Measurements from ENCODE around the gene LDB2.

LDB2 gene

GRCh38 chr4:16916031-16916430 lies 17.6 kb upstream of the LDB2 start:
- no peak overlapping the region for H3K4me3 ChIP-seq
- H3K27ac ChIP-seq, result no peak overlapping the region
- H3K9ac ChIP-seq (ENCODE audit: insufficient read length), result no peak overlapping the region
- H3K36me3 ChIP-seq (ENCODE audit: insufficient read depth, low read length), result no peaks in the 10 kb centered on the region
- no peaks in the 10 kb centered on the region for H3K9me3 ChIP-seq (ENCODE audit: low read depth, low read length)
- TF ChIP-seq EZH2 (IDR thresholded peaks at IDR 0.05) (no peak), FOXP2 (optimal IDR thresholded peaks at IDR 0.05; ENCODE audit: control extremely low read depth, extremely low read length, insufficient read depth) (no peak), POLR2AphosphoS5 (IDR thresholded peaks at IDR 0.05; ENCODE audit: borderline replicate concordance, low read depth, low read length) (no peak)
- DNase-seq (ENCODE audit: low read depth, low spot score), result no peak

GRCh38 chr4:16914208-16914607 lies 15.8 kb upstream of the LDB2 start:
- Histone ChIP-seq H3K36me3 (ENCODE audit: insufficient read depth, low read length) (no peaks in the 10 kb centered on the region), H3K9me3 (ENCODE audit: low read depth, low read length) (no peaks in the 10 kb centered on the region), H3K4me3 (no peak overlapping the region), H3K9ac (ENCODE audit: insufficient read length) (no peak overlapping the region), H3K27ac (no peak overlapping the region)
- TF ChIP-seq POLR2AphosphoS5 (IDR thresholded peaks at IDR 0.05; ENCODE audit: borderline replicate concordance, low read depth, low read length) (no peak), FOXP2 (optimal IDR thresholded peaks at IDR 0.05; ENCODE audit: control extremely low read depth, extremely low read length, insufficient read depth) (no peak), EZH2 (IDR thresholded peaks at IDR 0.05) (no peak)
- DNase-seq (ENCODE audit: low read depth, low spot score), result no peak

- TF ChIP-seq EZH2 (IDR thresholded peaks at IDR 0.05) (no peak), FOXP2 (optimal IDR thresholded peaks at IDR 0.05; ENCODE audit: control extremely low read depth, extremely low read length, insufficient read depth) (no peak), POLR2AphosphoS5 (IDR thresholded peaks at IDR 0.05; ENCODE audit: borderline replicate concordance, low read depth, low read length) (no peak)
Measured at GRCh38 chr4:16912896-16913295, 14.5 kb upstream of the LDB2 start.

DNA sequence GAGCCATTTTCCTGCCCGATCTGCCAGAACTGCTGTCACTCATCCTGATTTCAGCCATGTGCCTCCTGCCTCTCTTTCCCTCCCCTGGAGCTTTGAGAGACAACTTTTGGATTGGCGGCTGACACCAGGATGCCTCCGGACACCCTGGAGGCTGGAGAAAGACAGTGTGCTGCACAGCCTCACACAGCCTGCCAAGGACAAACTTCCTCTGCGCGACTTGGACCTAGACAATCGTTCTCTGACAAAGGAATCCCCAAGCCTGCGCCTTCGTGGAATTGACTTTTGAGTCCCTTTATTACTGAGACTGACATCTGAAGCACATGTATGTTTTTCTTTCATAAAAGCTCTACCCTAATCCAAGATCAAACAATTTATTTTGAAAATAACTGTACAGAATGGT lies 10.8 kb upstream of the LDB2 start:
- H3K4me3 ChIP-seq, result no peak overlapping the region
- no peaks in the 10 kb centered on the region for H3K36me3 ChIP-seq (ENCODE audit: insufficient read depth, low read length)
- no peaks in the 10 kb centered on the region for H3K9me3 ChIP-seq (ENCODE audit: low read depth, low read length)
- DNase-seq (ENCODE audit: low read depth, low spot score), result no peak
- TF ChIP-seq EZH2 (IDR thresholded peaks at IDR 0.05) (no peak), FOXP2 (optimal IDR thresholded peaks at IDR 0.05; ENCODE audit: control extremely low read depth, extremely low read length, insufficient read depth) (no peak), POLR2AphosphoS5 (IDR thresholded peaks at IDR 0.05; ENCODE audit: borderline replicate concordance, low read depth, low read length) (no peak)
- no peak overlapping the region for H3K9ac ChIP-seq (ENCODE audit: insufficient read length)
- no peak overlapping the region for H3K27ac ChIP-seq

More at GRCh38 chr4:16912896-16913295, 14.5 kb upstream of the LDB2 start:
- no peak overlapping the region for H3K9ac ChIP-seq (ENCODE audit: insufficient read length)
- no peak overlapping the region for H3K27ac ChIP-seq
- no peaks in the 10 kb centered on the region for H3K36me3 ChIP-seq (ENCODE audit: insufficient read depth, low read length)
- DNase-seq (ENCODE audit: low read depth, low spot score), result no peak
- H3K9me3 ChIP-seq (ENCODE audit: low read depth, low read length), result no peaks in the 10 kb centered on the region
- H3K4me3 ChIP-seq, result no peak overlapping the region

- Histone ChIP-seq H3K27ac (no peak overlapping the region), H3K4me3 (no peak overlapping the region), H3K9ac (ENCODE audit: insufficient read length) (no peak overlapping the region)
Measured at GRCh38 chr4:16908377-16909021, 10.1 kb upstream of the LDB2 start.

GRCh38 chr4:16900325-16900724 lies 1.9 kb upstream of the LDB2 start:
- TF ChIP-seq EZH2 (IDR thresholded peaks at IDR 0.05) (no peak), POLR2AphosphoS5 (IDR thresholded peaks at IDR 0.05; ENCODE audit: borderline replicate concordance, low read depth, low read length) (no peak), FOXP2 (optimal IDR thresholded peaks at IDR 0.05; ENCODE audit: control extremely low read depth, extremely low read length, insufficient read depth) (no peak)
- no peak for DNase-seq (ENCODE audit: low read depth, low spot score)
- H3K9ac ChIP-seq (ENCODE audit: insufficient read length), result no peak overlapping the region
- no peak overlapping the region for H3K4me3 ChIP-seq
- 0 out of 2 replicates have a peak overlapping the region, but pooled peaks have one; percentile 59 for H3K27ac ChIP-seq
- no peaks in the 10 kb centered on the region for H3K9me3 ChIP-seq (ENCODE audit: low read depth, low read length)
- H3K36me3 ChIP-seq (ENCODE audit: insufficient read depth, low read length), result no peaks in the 10 kb centered on the region

More at GRCh38 chr4:16908377-16909021, 10.1 kb upstream of the LDB2 start:
- TF ChIP-seq EZH2 (IDR thresholded peaks at IDR 0.05) (no peak), POLR2AphosphoS5 (IDR thresholded peaks at IDR 0.05; ENCODE audit: borderline replicate concordance, low read depth, low read length) (no peak), FOXP2 (optimal IDR thresholded peaks at IDR 0.05; ENCODE audit: control extremely low read depth, extremely low read length, insufficient read depth) (no peak)
- Histone ChIP-seq H3K9me3 (ENCODE audit: low read depth, low read length) (no peaks in the 10 kb centered on the region), H3K36me3 (ENCODE audit: insufficient read depth, low read length) (no peaks in the 10 kb centered on the region)
- DNase-seq (ENCODE audit: low read depth, low spot score), result no peak

- Histone ChIP-seq H3K9me3 (ENCODE audit: low read depth, low read length) (no peaks in the 10 kb centered on the region), H3K27ac (peak overlapping the region; percentile 50; the same call in 1 of the 2 replicates), H3K36me3 (ENCODE audit: insufficient read depth, low read length) (no peaks in the 10 kb centered on the region), H3K4me3 (peak overlapping the region; percentile 90), H3K9ac (ENCODE audit: insufficient read length) (peak overlapping the region; percentile 86)
- TF ChIP-seq POLR2AphosphoS5 (IDR thresholded peaks at IDR 0.05; ENCODE audit: borderline replicate concordance, low read depth, low read length), result no peak
- no peak for TF ChIP-seq EZH2 (IDR thresholded peaks at IDR 0.05)
- no peak for TF ChIP-seq FOXP2 (optimal IDR thresholded peaks at IDR 0.05; ENCODE audit: control extremely low read depth, extremely low read length, insufficient read depth)
- no peak for DNase-seq (ENCODE audit: low read depth, low spot score)
Measured at GRCh38 chr4:16896881-16897750, 1.3 kb downstream of the LDB2 start.

DNA sequence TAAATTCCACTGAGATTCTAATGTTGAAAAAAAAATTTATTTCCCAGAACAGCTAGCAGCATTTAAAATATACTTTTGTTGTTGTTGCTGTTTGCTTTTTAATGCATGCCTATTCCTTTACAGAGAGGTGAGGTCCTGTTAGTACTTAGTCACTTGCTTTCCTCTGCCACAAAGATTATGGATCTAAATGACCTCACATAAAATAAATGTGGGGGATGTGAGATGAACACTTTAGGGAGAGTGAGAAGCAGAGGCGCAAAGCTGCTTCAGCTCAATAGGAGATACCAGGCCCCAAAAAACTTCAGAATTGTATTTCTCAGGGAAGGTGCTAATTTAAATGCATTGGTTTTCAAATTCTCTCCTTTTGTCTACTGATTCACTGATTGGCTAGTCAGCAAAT lies 4.0 kb downstream of the LDB2 start:
- Histone ChIP-seq H3K27ac (peak overlapping the region; percentile 99), H3K9me3 (ENCODE audit: low read depth, low read length) (no peaks in the 10 kb centered on the region), H3K36me3 (ENCODE audit: insufficient read depth, low read length) (peaks cover 6% of the 10 kb centered on the region; the same call in 1 of the 2 replicates), H3K9ac (ENCODE audit: insufficient read length) (peak overlapping the region; percentile 89), H3K4me3 (peak overlapping the region; percentile 90)
- TF ChIP-seq POLR2AphosphoS5 (IDR thresholded peaks at IDR 0.05; ENCODE audit: borderline replicate concordance, low read depth, low read length) (no peak), EZH2 (IDR thresholded peaks at IDR 0.05) (no peak), FOXP2 (optimal IDR thresholded peaks at IDR 0.05; ENCODE audit: control extremely low read depth, extremely low read length, insufficient read depth) (no peak)
- no peak for DNase-seq (ENCODE audit: low read depth, low spot score)
